GM18526 (cell line): Measurements from ENCODE around the gene LAIR1.

ENCODE experiments used
- POLR2A ChIP-seq: IDR thresholded peaks from 3 replicates; pipeline ENCODE4 v1.6.1; 2011; ENCODE audit not compliant: insufficient read length; ENCODE audit errors: extremely low read depth

The LAIR1 gene

GRCh38 chr19:54388802-54389139 is 24.0 kb upstream of the LAIR1 start:
- TF ChIP-seq POLR2A, result no peak

GRCh38 chr19:54387991-54388801 is 23.5 kb upstream of the LAIR1 start:
- TF ChIP-seq POLR2A, result no peak

GRCh38 chr19:54383330-54383729 is 18.6 kb upstream of the LAIR1 start:
- TF ChIP-seq POLR2A, result no peak

GRCh38 chr19:54380897-54381296 is 16.2 kb upstream of the LAIR1 start:
- no peak for TF ChIP-seq POLR2A

GRCh38 chr19:54379187-54379678 is 14.5 kb upstream of the LAIR1 start:
- TF ChIP-seq POLR2A, result no peak

- TF ChIP-seq POLR2A, result no peak
These were observed 12.0 kb upstream of the LAIR1 start for GRCh38 chr19:54376610-54377285.

GRCh38 chr19:54373781-54374631 is 9.3 kb upstream of the LAIR1 start:
- TF ChIP-seq POLR2A, result no peak

- no peak for TF ChIP-seq POLR2A
These were observed 4.5 kb upstream of the LAIR1 start for GRCh38 chr19:54369082-54369687.

GRCh38 chr19:54366811-54367210 is 2.1 kb upstream of the LAIR1 start:
- no peak for TF ChIP-seq POLR2A

GRCh38 chr19:54357381-54357780 is 7.3 kb downstream of the LAIR1 start:
- TF ChIP-seq POLR2A, result no peak

- TF ChIP-seq POLR2A, result no peak
These were observed 8.2 kb downstream of the LAIR1 start for GRCh38 chr19:54356444-54357056.

- no peak for TF ChIP-seq POLR2A
These were observed 9.1 kb downstream of the LAIR1 start for GRCh38 chr19:54355675-54356074.

- TF ChIP-seq POLR2A, result no peak
These were observed 10.0 kb downstream of the LAIR1 start for GRCh38 chr19:54354761-54355160.

GRCh38 chr19:54352546-54352945 is 12.2 kb downstream of the LAIR1 start:
- TF ChIP-seq POLR2A, result no peak

- TF ChIP-seq POLR2A, result no peak
These were observed 12.7 kb downstream of the LAIR1 start for GRCh38 chr19:54352041-54352440.
